Activated CD4-positive, CD25-positive, alpha-beta regulatory T cell treated with anti-CD3 and anti-CD28 coated beads, Interleukin-2, amount 50 U/mL, for 16 hours (primary cell): Measurements from ENCODE around the gene PCDHGB5.
"Not testable (repeated sequence)": the region's sequence is repeated elsewhere in the genome, so short reads cannot be mapped to it uniquely, and the experiment has no call there.

Experiments used
- DNase-seq: peaks from one replicate; pipeline ENCODE4 v3.0.0-alpha.2; 2020; ENCODE audit warnings: low read depth, low spot score

PCDHGB5 gene

GRCh38 chr5:141375444-141376155, 22.1 kb upstream of the PCDHGB5 start:
- not testable (repeated sequence) for DNase-seq

- no peak for DNase-seq
These were observed 15.1 kb upstream of the PCDHGB5 start, which contains the start of gene PCDHGA7 for GRCh38 chr5:141382469-141383294. Gene PCDHGA7, plus strand, starts transcription at chr5:141382742. Its CDS starts 158 bp downstream, at chr5:141382900.

GRCh38 chr5:141383345-141383744, 14.4 kb upstream of the PCDHGB5 start:
- no peak for DNase-seq

GRCh38 chr5:141384471-141385267, 13.1 kb upstream of the PCDHGB5 start:
- no peak for DNase-seq

GRCh38 chr5:141387557-141388311, 10.0 kb upstream of the PCDHGB5 start, which contains the start of gene PCDHGB4:
Gene PCDHGB4, plus strand, starts transcription at chr5:141387698. Its CDS starts 187 bp downstream, at chr5:141387885.
- DNase-seq, result not testable (repeated sequence)

GRCh38 chr5:141388661-141389060, 9.1 kb upstream of the PCDHGB5 start:
- DNase-seq, result no peak

- DNase-seq, result no peak
These were observed 8.3 kb upstream of the PCDHGB5 start for GRCh38 chr5:141389153-141390042.

GRCh38 chr5:141392429-141393198, 5.1 kb upstream of the PCDHGB5 start, which contains the start of gene PCDHGA8:
Gene PCDHGA8, plus strand, starts transcription at chr5:141392633. Its CDS starts 181 bp downstream, at chr5:141392814.
- DNase-seq, result no peak

- no peak for DNase-seq
These were observed 4.5 kb upstream of the PCDHGB5 start for GRCh38 chr5:141393267-141393666.

- DNase-seq, result not testable (repeated sequence)
These were observed 3.2 kb upstream of the PCDHGB5 start for GRCh38 chr5:141394401-141395187.

- no peak for DNase-seq
These were observed 861 bp downstream of the PCDHGB5 start for GRCh38 chr5:141398608-141399007.

- no peak for DNase-seq
These were observed 2.0 kb downstream of the PCDHGB5 start for GRCh38 chr5:141399555-141400258.

GRCh38 chr5:141402553-141403243, 5.0 kb downstream of the PCDHGB5 start, which contains the start of gene PCDHGA9:
Gene PCDHGA9, plus strand, starts transcription at chr5:141402778. Its CDS starts 175 bp downstream, at chr5:141402953.
- DNase-seq, result no peak

GRCh38 chr5:141403387-141403786, 5.6 kb downstream of the PCDHGB5 start:
- DNase-seq, result no peak

- DNase-seq, result not testable (repeated sequence)
These were observed 10.2 kb downstream of the PCDHGB5 start, which contains the start of gene PCDHGB6 for GRCh38 chr5:141407790-141408505. Gene PCDHGB6, plus strand, starts transcription at chr5:141408021. Its CDS starts 182 bp downstream, at chr5:141408203.
